Measurements from ENCODE around the gene ANO7.
A peak's percentile ranks its signal among the peaks of the same experiment; 100 is the strongest.
"Not testable (repeated sequence)": the region's sequence is repeated elsewhere in the genome, so short reads cannot be mapped to it uniquely, and the experiment has no call there.

The ANO7 gene

DNA sequence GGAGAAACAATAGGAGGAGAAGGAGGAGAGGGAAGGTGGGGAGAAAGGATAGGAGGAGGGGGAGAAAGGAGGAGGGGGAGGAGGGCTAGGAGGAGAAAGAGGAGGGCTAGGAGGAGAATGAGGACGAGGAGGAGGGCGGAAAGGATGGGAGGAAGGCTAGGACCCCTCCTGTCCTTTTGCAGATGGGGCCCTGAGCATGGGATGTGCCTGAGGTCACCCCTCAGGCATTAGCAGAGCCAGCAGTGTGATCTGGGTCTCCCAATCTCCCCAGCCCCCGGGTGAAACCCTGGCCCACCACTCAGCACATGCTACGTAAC is 601 bp upstream of the ANO7 start:
- no peak for DNase-seq (ENCODE audit: low read depth, low spot score)
- H3K4me3 ChIP-seq (ENCODE audit: low read length), result no peak overlapping the region

DNA sequence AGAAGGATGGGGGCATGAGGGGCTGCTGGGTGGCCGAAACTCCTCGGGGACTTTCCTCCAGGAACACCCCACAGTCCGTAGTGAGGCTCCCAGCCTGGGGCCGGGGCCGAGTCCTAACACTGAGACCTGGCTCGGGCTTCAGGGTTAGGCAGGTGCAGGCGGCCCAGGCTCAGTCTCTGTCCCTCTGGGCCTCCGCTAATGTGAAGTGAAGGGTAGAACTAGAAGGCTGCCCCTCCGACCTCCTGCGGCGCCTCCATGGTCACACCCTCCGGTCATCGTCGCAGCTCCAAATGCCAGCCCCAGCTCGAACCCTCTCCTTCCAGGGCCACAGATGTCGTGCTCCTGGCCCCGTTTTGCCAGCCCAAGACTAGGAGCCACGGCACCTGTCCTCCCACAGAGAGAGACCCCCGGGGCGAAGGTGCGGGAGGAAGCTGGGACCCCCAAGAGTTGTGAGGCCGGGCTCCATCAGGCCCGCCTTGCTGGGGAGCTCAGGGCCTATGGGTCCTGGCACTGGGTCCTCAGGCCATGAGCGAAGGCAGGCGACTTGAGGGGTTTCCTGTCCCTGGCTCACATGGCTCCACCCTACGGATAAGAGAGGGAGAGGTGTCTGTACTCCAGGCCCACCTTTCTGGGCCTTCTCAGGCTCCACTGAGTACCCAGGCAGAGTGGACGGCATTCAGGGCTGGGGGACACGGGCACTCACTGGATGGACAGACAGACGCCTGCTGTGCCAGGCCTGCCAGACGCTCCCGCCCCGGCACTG is 797 bp downstream of the ANO7 start:
- DNase-seq (ENCODE audit: low read depth, low spot score), result no peak
- H3K4me3 ChIP-seq (ENCODE audit: low read length), result no peak overlapping the region

- no peak overlapping the region for H3K4me3 ChIP-seq (ENCODE audit: low read length)
- DNase-seq (ENCODE audit: low read depth, low spot score), result no peak
These were observed 1.4 kb downstream of the ANO7 start for GRCh38 chr2:241189856-241190201.

DNA sequence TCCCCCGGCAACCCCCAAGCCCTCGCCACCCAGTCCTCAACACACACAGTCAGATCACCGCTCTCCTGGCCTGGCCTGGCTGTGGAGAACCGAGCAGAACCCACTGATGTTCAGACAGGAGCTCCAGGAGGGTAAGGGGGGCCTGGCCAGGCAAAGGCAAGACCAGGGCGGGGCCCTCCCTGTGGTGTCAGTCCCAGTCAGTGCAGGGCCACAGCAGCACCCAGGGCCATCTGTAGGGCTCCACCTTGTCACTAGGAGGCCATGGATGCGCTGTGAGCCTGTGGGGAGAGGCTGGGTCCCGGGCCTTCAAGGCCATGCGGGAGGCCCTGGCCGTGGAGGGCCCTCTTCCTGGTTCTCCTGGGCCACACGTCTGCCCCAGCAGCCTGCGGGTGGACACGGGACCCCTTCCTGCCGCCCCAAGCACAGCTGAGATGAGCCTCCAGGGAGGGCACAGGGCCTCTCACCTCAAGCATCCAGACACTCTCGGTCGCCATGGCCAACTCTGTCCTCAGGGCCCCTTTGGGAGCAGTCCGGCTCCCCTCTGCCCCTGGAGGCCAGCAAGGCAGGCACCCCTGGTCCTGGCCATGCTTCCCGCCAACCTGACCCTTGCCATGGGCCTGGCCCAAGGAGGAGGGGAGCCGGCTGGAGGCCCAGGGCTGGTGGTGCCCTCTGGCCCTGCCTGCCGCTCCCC is 2.0 kb downstream of the ANO7 start:
- DNase-seq (ENCODE audit: low read depth, low spot score), result no peak
- H3K4me3 ChIP-seq (ENCODE audit: low read length), result no peak overlapping the region

GRCh38 chr2:241191081-241191480 is 2.6 kb downstream of the ANO7 start:
- no peak overlapping the region for H3K4me3 ChIP-seq (ENCODE audit: low read length)
- DNase-seq (ENCODE audit: low read depth, low spot score), result no peak

DNA sequence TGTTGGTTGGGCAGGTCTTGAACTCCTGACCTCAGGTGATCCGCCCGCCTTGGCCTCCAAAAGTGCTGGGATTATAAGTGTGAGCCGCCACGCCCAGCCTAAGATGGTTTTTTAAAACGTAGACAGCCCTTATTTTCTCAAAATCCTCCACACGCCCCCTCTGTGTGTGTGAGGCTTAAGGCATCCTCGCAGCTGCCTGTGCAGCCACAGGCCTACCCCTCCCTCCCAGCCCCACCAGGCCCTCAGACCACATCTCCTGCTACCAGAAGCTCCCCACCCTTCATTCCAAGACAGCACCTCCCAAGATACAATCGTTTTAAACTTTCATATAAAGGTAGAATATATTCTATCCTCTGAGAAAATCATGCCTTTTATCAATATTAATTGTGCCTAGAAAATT is 4.8 kb downstream of the ANO7 start:
- DNase-seq (ENCODE audit: low read depth, low spot score), result no peak

DNA sequence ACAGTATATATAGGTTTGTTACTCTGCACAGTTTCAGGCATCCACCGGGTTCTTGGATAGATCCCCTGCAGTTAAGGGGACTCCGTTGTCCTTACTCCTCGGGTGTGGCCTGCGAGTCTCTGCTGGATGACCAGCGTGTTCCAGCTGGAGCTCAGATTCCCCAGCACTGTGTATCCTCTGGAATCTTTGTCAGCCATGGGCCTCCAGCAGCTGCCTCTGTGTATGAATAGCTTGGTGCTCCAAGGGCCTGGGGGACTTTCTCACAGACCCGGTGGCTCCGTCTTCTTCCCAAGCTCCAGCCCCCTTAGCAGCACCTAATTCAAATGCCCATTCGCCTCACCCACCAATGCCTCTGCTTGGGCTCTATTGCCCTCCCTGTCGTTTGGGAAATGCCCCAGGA is 6.3 kb downstream of the ANO7 start:
- no peak for DNase-seq (ENCODE audit: low read depth, low spot score)
- H3K4me3 ChIP-seq (ENCODE audit: low read length), result no peak overlapping the region

More for the DNA sequence above, 4.8 kb downstream of the ANO7 start:
- H3K4me3 ChIP-seq (ENCODE audit: low read length), result no peak overlapping the region

- no peak overlapping the region for H3K4me3 ChIP-seq (ENCODE audit: low read length)
- no peak for DNase-seq (ENCODE audit: low read depth, low spot score)
These were observed 7.1 kb downstream of the ANO7 start for GRCh38 chr2:241195506-241196130.

DNA sequence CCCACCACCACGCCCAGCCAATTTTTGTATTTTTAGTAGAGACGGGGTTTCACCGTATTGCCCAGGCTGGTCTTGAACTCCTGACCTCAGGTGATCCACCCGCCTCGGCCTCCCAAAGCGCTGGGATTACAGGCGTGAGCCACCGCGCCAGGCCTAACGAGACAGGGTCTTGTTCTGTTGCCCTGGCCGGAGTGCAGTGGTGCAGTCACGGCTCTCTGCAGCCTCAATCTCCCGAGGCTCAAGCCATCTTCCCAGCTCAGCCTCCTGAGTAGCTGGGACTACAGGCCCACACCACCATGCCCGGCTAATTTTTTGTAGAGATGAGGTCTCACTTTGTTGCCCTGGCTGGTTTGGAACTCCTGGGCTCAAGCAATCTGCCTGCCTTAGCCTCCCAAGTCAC is 8.8 kb downstream of the ANO7 start:
- not testable (repeated sequence) for DNase-seq (ENCODE audit: low read depth, low spot score); H3K4me3 ChIP-seq (ENCODE audit: low read length)

GRCh38 chr2:241197947-241198346 is 9.5 kb downstream of the ANO7 start:
- H3K4me3 ChIP-seq (ENCODE audit: low read length), result no peak overlapping the region
- no peak for DNase-seq (ENCODE audit: low read depth, low spot score)

- no peak for DNase-seq (ENCODE audit: low read depth, low spot score)
- H3K4me3 ChIP-seq (ENCODE audit: low read length), result no peak overlapping the region
These were observed 10.2 kb downstream of the ANO7 start for GRCh38 chr2:241198381-241199279.

DNA sequence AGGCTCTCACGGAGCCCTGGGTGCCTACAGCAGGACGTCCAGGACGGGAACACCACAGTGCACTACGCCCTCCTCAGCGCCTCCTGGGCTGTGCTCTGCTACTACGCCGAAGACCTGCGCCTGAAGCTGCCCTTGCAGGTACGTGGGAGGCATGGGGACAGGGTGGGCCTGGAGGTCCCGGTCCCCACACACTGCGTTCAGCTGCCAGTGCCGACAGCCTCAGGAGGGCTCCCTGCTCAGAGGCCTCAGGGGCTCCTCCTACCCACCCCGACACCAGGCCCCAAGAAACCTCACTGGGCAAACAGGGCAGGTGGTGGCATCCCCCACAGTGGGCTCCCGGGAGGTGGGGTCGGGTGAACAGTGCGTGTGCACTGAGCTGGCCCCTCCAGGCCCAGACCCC is 10.8 kb downstream of the ANO7 start:
- H3K4me3 ChIP-seq (ENCODE audit: low read length), result no peak overlapping the region
- no peak for DNase-seq (ENCODE audit: low read depth, low spot score)

- no peak for DNase-seq (ENCODE audit: low read depth, low spot score)
These were observed 11.7 kb downstream of the ANO7 start for GRCh38 chr2:241199897-241200821.

DNA sequence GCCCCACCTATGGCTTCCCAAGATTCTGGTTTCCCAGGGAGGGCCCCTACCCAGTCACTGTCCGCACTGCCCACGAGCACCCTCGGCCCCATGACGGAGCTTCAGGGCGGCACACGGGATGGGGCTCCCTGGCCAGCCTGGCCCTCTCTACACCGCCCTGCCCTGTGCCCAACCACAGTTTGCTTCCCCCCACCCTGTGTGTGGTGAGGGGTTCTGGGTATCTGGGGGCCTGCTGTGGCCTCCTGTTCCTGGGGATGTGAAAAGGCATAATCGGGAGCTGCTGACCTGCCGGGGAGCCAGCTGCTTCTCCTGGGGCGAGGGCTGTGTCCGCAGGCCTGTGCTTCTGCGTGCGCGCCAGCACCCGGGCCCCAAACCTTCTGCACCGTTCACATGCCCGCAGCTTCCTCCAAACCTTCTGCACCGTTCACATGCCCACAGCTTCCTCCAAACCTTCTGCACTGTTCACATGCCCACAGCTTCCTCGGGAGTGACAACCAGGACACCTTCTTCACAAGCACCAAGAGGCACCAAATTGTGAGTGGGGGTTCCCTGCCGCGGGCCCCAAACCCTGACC is 12.4 kb downstream of the ANO7 start:
- H3K4me3 ChIP-seq (ENCODE audit: low read length), result no peak overlapping the region
- peak; percentile 57 for DNase-seq (ENCODE audit: low read depth, low spot score)

More at GRCh38 chr2:241199897-241200821, 11.7 kb downstream of the ANO7 start:
- no peak overlapping the region for H3K4me3 ChIP-seq (ENCODE audit: low read length)

- no peak overlapping the region for H3K4me3 ChIP-seq (ENCODE audit: low read length)
- no peak for DNase-seq (ENCODE audit: low read depth, low spot score)
These were observed 13.2 kb downstream of the ANO7 start for GRCh38 chr2:241201445-241202267.

DNA sequence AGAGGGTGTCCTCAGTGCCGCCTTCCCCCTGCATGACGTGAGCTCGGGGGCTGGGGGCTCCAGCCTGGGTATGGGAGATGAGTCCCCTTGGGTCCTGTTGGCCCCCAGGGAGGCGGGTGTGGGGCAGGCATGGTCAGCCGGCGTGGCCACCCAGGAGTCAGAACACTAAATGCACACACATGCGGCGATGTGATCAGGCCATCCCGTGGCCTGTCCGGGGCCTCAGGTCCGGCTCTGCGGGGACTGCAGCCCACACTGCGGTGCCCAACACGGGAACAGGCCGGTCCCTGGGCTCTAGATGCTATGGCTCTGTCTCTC is 13.8 kb downstream of the ANO7 start:
- DNase-seq (ENCODE audit: low read depth, low spot score), result no peak
- H3K4me3 ChIP-seq (ENCODE audit: low read length), result no peak overlapping the region

DNA sequence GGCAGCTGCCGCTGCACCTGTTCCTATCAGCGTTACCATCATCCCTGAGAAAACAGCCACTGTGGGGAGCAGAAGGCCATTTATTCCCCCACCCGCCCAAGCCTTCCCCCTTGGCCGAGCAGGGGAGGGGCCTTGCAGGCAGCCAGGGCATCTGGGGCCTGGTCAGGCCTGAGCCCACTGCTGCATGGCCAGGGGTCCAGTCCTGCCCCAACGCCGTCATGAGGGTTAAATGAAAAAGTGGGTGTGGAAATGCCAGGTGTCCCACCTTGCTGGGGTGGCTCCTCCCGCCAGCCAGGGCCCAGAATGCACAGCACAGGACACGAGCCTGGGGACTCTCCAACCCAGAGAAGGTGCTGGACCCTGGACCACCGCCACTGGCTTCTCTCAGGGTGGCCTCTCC is 14.2 kb downstream of the ANO7 start:
- DNase-seq (ENCODE audit: low read depth, low spot score), result no peak
- no peak overlapping the region for H3K4me3 ChIP-seq (ENCODE audit: low read length)
